Measurements from ENCODE around the gene TGFBR1.

DNA sequence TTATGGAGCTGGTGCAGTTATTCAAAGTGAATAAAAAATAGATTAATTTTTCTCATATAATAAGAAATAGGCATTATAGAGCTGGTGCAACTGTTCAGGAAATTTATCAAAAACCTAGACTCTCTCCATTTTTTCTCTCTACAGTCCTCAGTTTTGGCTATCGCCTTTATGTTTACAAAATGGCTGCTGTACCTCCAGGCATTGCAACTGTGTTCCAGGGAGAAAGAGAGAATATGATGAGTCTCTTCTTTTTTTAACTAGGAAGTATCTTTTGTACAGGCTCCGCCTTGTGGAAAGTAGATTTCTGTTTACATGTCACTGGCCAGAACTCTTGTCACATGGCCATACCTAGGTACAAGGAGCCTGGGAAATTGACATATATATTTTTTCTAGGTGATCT is 3.1 kb upstream of the TGFBR1 start:
- TF ChIP-seq, protein P1, sequence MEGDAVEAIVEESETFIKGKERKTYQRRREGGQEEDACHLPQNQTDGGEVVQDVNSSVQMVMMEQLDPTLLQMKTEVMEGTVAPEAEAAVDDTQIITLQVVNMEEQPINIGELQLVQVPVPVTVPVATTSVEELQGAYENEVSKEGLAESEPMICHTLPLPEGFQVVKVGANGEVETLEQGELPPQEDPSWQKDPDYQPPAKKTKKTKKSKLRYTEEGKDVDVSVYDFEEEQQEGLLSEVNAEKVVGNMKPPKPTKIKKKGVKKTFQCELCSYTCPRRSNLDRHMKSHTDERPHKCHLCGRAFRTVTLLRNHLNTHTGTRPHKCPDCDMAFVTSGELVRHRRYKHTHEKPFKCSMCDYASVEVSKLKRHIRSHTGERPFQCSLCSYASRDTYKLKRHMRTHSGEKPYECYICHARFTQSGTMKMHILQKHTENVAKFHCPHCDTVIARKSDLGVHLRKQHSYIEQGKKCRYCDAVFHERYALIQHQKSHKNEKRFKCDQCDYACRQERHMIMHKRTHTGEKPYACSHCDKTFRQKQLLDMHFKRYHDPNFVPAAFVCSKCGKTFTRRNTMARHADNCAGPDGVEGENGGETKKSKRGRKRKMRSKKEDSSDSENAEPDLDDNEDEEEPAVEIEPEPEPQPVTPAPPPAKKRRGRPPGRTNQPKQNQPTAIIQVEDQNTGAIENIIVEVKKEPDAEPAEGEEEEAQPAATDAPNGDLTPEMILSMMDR (IDR thresholded peaks at IDR 0.05; ENCODE audit: low read length): no peak
- TF ChIP-seq EZH2 (optimal IDR thresholded peaks at IDR 0.05; ENCODE audit: low read depth, low read length): no peak

All from MM.1S (cell line).